OCI-LY3 (cell line): ENCODE results near the gene RPS6KC1.

Experiments used
- EZH2phosphoT487 ChIP-seq: fragments of 200-600 bp; shearing (Covaris generic); IDR thresholded peaks from 2 replicates; pipeline ENCODE4 v1.6.1; 2018; ENCODE audit warnings: antibody characterized with exemption, mixed run types, low read depth
- TF ChIP-seq, protein P1 (sequence below): fragments of 200-600, 300-600 bp; sonication (generic); IDR thresholded peaks from 2 replicates; pipeline ENCODE4 v1.5.1; 2014; ENCODE audit warnings: antibody characterized with exemption, low read length, low read depth

DNA sequence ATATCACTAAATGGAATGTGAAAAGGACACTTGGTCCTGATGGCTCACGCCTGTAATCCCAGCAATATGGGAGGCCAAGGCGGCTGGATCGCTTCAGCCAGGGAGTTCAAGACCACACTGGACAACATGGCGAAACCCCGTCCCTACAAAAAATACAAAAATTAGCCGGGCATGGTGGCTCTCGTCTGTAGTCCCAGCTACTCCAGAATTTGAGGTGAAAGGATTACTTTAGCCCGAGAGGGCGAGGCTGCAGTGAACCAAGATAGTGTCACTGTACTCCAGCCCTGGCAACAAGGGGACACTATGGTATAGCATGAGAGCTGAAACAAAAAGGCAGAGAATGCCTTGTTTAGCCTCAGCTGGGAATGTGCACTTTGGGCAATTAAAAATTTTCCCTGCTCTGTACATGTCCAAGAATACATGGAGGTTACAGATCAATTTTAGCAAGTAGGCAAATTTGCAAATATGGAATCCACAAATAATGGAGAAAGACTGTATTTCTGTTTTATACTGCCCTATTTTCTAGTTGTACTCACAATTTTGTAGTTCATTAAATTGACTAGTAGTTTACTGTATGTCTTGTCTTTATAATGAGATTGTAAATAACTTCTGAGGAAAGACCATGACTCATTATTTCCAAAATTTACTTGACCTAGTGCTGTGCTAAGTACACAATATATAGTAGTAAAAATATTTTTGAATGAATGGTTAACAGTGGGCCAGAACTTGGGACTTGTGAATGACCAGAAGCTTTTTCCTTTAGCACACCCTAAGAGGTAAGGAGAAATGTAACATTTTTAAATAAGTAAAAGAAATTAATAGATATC, 33.4 kb upstream of the RPS6KC1 start:
- TF ChIP-seq, protein P1, sequence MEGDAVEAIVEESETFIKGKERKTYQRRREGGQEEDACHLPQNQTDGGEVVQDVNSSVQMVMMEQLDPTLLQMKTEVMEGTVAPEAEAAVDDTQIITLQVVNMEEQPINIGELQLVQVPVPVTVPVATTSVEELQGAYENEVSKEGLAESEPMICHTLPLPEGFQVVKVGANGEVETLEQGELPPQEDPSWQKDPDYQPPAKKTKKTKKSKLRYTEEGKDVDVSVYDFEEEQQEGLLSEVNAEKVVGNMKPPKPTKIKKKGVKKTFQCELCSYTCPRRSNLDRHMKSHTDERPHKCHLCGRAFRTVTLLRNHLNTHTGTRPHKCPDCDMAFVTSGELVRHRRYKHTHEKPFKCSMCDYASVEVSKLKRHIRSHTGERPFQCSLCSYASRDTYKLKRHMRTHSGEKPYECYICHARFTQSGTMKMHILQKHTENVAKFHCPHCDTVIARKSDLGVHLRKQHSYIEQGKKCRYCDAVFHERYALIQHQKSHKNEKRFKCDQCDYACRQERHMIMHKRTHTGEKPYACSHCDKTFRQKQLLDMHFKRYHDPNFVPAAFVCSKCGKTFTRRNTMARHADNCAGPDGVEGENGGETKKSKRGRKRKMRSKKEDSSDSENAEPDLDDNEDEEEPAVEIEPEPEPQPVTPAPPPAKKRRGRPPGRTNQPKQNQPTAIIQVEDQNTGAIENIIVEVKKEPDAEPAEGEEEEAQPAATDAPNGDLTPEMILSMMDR: no peak
- no peak for TF ChIP-seq EZH2phosphoT487
